Activated naive CD8-positive, alpha-beta T cell treated with anti-CD3 and anti-CD28 coated beads, Interleukin-2, amount 10 ng/mL, durations not matched to agents 7 days and 5 days (primary cell): ENCODE measurements around the gene DDX24. TPM values are rescaled to one million over a fixed set of nuclear protein-coding genes. Genes with fewer than 3 reads are reported as not detected.

ENCODE experiments used
- ATAC-seq: fragments of 150-1000 bp; cut with Tn5 transposase; one replicate; pipeline ENCODE4 v1.10.0; 2021; ENCODE audit warnings: low read depth, moderate library complexity
- POLR2A ChIA-PET: fragments of 350-600 bp; sonication (Branson Sonifier 250); formaldehyde crosslinking; loops from one replicate; lab custom pipeline; 2021; ENCODE audit warnings: antibody characterized with exemption; lab: Charles Lee
- DNase-seq: peaks from one replicate; pipeline ENCODE4 v3.0.0; 2021
- H3K27ac Mint-ChIP-seq: one replicate; pipeline ENCODE4 v1.8.0; 2022; ENCODE audit warnings: mild to moderate bottlenecking, mixed read lengths
- H3K27me3 Mint-ChIP-seq: one replicate; pipeline ENCODE4 v1.8.0; 2022; ENCODE audit warnings: mild to moderate bottlenecking, moderate library complexity, mixed read lengths
- H3K36me3 Mint-ChIP-seq: one replicate; pipeline ENCODE4 v1.8.0; 2021; ENCODE audit warnings: mild to moderate bottlenecking, mixed read lengths
- H3K4me1 Mint-ChIP-seq: one replicate; pipeline ENCODE4 v1.8.0; 2021; ENCODE audit warnings: mixed read lengths
- H3K4me3 Mint-ChIP-seq: one replicate; pipeline ENCODE4 v1.8.0; 2022; ENCODE audit warnings: mild to moderate bottlenecking, moderate library complexity, mixed read lengths
- H3K9me3 Mint-ChIP-seq: one replicate; pipeline ENCODE4 v1.8.0; 2021; ENCODE audit warnings: mixed read lengths
- total RNA-seq, 2 experiments: library from RNA; stranded (reverse); gene quantifications; one replicate each; pipeline ENCODE4 v1.2.3, GENCODE V29; 2021

DDX24 gene
- total RNA-seq, 2 experiments from 2014 or later: 232 to 237 TPM

DNA sequence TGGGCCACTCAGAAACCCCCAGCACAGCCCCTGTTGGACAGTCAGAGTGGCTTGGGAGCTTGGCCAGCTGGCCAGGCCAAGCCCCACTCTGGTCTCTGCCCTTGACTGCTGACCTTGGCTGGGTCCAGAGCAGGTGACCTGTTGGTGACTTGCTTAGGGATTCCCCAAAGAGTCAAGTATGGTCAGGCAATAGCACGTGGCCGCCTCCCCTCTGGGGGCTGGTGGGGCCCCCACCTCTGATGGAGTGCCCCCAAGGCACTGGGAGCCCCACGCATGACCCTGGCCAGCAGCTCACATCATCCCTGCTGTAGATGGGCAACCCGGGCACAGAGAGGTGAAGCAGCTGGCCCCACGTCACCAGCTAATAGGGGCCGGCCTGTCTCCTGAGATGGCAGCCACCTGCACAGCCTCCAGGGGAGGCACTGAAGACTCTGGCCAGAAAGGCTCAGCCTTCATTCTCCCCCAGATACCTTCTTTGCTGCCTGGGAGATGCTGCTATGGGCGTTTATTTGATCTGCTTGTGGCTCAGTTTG lies 82.1 kb downstream of the DDX24 start:
- no peaks in the 10 kb centered on the region for H3K27me3 Mint-ChIP-seq
- H3K4me1 Mint-ChIP-seq: peaks cover 31% of the 10 kb centered on the region
- H3K4me3 Mint-ChIP-seq: no peak overlapping the region
- no peak for DNase-seq
- H3K36me3 Mint-ChIP-seq: no peaks in the 10 kb centered on the region
- no peak overlapping the region for H3K27ac Mint-ChIP-seq
- H3K9me3 Mint-ChIP-seq: no peaks in the 10 kb centered on the region
- ATAC-seq: no peak
- POLR2A ChIA-PET: interaction anchor here (1.1 to 1.6 kb wide), 2 partner anchors 28 to 36 kb away, joined by 3 to 5 read pairs; no protein-coding TSS in a partner anchor

Other genes starting within 250 kb of the DDX24 start
- not detected for gene FAM181A, start 153.9 kb downstream of the DDX24 start, total RNA-seq
- gene ASB2, start 104.6 kb downstream of the DDX24 start, total RNA-seq: 10 to 100 TPM; 21.3 to 24.0 TPM
- under 1 TPM in 1 of 2 experiments, not detected in 1; 0.25 TPM for gene CCDC197, start 83.9 kb downstream of the DDX24 start, total RNA-seq
- gene OTUB2, start 54.9 kb downstream of the DDX24 start, total RNA-seq: under 1 TPM; 0.47 to 0.60 TPM
- 10 to 100 TPM; 36.1 to 39.8 TPM for gene IFI27L1, start 108 bp upstream of the DDX24 start, total RNA-seq
- gene IFI27, start 29.5 kb upstream of the DDX24 start, total RNA-seq: 100 to 1,000 TPM; 237 to 274 TPM
- gene IFI27L2, start 48.4 kb upstream of the DDX24 start, total RNA-seq: 10 to 100 TPM; 76.4 to 77.9 TPM
- gene PPP4R4, start 93.1 kb upstream of the DDX24 start, total RNA-seq: under 1 TPM; 0.47 to 0.57 TPM
- not detected for gene SERPINA10, start 212.1 kb upstream of the DDX24 start, total RNA-seq
- not detected for gene SERPINA6, start 242.1 kb upstream of the DDX24 start, total RNA-seq